Measurements from ENCODE around the gene LGR4.

LGR4 gene

DNA sequence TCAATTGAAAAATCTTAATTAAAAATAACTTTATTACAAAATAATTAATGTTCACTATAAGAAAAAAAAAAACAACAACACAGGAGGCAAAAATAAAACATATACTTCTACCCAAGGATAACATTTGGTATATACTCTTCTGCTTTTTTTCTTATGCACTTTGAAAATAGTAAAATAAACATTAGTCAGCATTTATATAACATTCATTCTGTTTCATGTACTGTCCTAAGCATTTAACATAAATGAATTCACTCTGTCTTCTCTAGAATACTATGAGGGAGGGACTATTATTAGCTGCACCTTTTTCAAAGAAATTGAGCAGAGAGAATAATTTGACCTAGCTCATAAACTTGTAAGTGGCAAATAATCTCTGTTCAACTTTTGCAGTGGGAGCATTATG lies 61.3 kb downstream of the LGR4 start (continued):
- no peak for TF ChIP-seq ZNF768 (tag by site-specific recombination; IDR thresholded peaks at IDR 0.05)
- TF ChIP-seq ZNF280C (tag by site-specific recombination; IDR thresholded peaks at IDR 0.05), result no peak
- no peak for TF ChIP-seq ZNF792 (tag by site-specific recombination; IDR thresholded peaks at IDR 0.05)
- TF ChIP-seq, protein P1, sequence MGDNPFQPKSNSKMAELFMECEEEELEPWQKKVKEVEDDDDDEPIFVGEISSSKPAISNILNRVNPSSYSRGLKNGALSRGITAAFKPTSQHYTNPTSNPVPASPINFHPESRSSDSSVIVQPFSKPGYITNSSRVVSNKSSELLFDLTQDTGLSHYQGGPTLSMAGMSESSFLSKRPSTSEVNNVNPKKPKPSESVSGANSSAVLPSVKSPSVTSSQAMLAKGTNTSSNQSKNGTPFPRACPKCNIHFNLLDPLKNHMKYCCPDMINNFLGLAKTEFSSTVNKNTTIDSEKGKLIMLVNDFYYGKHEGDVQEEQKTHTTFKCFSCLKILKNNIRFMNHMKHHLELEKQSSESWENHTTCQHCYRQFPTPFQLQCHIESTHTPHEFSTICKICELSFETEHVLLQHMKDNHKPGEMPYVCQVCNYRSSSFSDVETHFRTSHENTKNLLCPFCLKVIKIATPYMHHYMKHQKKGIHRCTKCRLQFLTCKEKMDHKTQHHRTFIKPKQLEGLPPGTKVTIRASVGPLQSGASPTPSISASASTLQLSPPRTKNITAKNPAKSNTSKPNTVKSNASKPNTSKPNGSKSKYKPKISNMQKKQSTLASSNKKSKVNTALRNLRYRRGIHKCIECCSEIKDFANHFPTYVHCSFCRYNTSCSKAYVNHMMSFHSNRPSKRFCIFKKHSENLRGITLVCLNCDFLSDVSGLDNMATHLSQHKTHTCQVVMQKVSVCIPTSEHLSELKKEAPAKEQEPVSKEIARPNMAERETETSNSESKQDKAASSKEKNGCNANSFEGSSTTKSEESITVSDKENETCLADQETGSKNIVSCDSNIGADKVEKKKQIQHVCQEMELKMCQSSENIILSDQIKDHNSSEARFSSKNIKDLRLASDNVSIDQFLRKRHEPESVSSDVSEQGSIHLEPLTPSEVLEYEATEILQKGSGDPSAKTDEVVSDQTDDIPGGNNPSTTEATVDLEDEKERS (tag by site-specific recombination; IDR thresholded peaks at IDR 0.05), result no peak
- no peak for TF ChIP-seq ZNF266 (tag by site-specific recombination; IDR thresholded peaks at IDR 0.05; ENCODE audit: low read depth)
- no peak for TF ChIP-seq ZNF544 (tag by site-specific recombination; IDR thresholded peaks at IDR 0.05)

DNA sequence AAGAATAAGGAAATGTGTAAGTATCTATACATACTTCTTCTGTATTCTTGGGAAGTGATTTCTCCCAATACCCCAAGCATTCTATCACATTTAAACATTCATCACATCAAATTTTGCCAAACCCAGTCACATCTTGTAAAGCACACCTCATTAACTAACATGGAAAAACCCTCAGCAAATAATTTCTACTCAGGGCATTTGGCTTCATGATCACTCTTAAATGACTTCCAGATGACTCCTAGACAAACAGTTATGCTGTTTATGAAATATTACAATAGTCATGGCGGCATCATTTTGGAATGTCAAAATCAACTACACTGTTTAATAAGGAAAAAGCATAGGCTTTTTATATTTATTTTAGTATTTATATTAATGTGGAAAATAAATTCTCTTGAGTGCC lies 62.3 kb downstream of the LGR4 start:
- Histone ChIP-seq H3K36me3 (ENCODE audit: control insufficient read depth in 2 of 2, insufficient read depth in 1 of 2, low read length in 2 of 2) (peaks cover 0 to 3% of the 10 kb centered on the region in 2 experiments; a peak in 1 of 3 replicates), H3K4me3 (ENCODE audit: low read depth, low read length) (no peak overlapping the region), H3K27ac (ENCODE audit: extremely low read depth, low read depth, low read length) (no peak overlapping the region), H3K4me1 (ENCODE audit: control insufficient read depth, insufficient read depth, low read length) (peaks cover 1% of the 10 kb centered on the region), H3K9me3 (ENCODE audit: control insufficient read depth, insufficient read depth, low read depth, low read length) (no peaks in the 10 kb centered on the region)
- CTCF ChIA-PET, result interaction anchor here (0.5 kb wide), 1 partner anchor 133 kb away, joined by 3 read pairs; no protein-coding TSS in a partner anchor
- TF ChIP-seq ZNF501 (tag by site-specific recombination; IDR thresholded peaks at IDR 0.05), result no peak
- TF ChIP-seq ZNF211 (tag by site-specific recombination; IDR thresholded peaks at IDR 0.05; ENCODE audit: low read depth), result no peak
- TF ChIP-seq OVOL3 (tag by site-specific recombination; IDR thresholded peaks at IDR 0.05), result no peak
- TF ChIP-seq KLF8 (tag by site-specific recombination; IDR thresholded peaks at IDR 0.05), result no peak
- no peak for TF ChIP-seq ZNF133 (tag by site-specific recombination; IDR thresholded peaks at IDR 0.05)
- TF ChIP-seq ZNF660 (tag by site-specific recombination; IDR thresholded peaks at IDR 0.05), result no peak
- TF ChIP-seq ZNF658 (tag by site-specific recombination; IDR thresholded peaks at IDR 0.05), result no peak
- no peak for TF ChIP-seq ZNF274 (IDR thresholded peaks at IDR 0.05; ENCODE audit: low read length)
- no peak for TF ChIP-seq ZNF274 (tag by site-specific recombination; IDR thresholded peaks at IDR 0.05; ENCODE audit: borderline replicate concordance)
- TF ChIP-seq ZNF354C (tag by site-specific recombination; IDR thresholded peaks at IDR 0.05; ENCODE audit: borderline replicate concordance, low read depth), result no peak
- POLR2A ChIA-PET, result no interaction called here

GRCh38 chr11:27409742-27410141 lies 62.8 kb downstream of the LGR4 start:
- Histone ChIP-seq H3K27ac (ENCODE audit: extremely low read depth, low read depth, low read length) (no peak overlapping the region), H3K4me1 (ENCODE audit: control insufficient read depth, insufficient read depth, low read length) (no peaks in the 10 kb centered on the region), H3K9me3 (ENCODE audit: control insufficient read depth, insufficient read depth, low read depth, low read length) (no peaks in the 10 kb centered on the region), H3K36me3 (ENCODE audit: control insufficient read depth in 2 of 2, insufficient read depth in 1 of 2, low read length in 2 of 2) (peaks cover 0 to 3% of the 10 kb centered on the region in 2 experiments; a peak in 1 of 3 replicates), H3K4me3 (ENCODE audit: low read depth, low read length) (no peak overlapping the region)
- ChIA-PET CTCF (interaction anchor here (0.5 kb wide), 1 partner anchor 133 kb away, joined by 3 read pairs; no protein-coding TSS in a partner anchor), POLR2A (no interaction called here)
- TF ChIP-seq KLF7 (tag by site-specific recombination; IDR thresholded peaks at IDR 0.05; ENCODE audit: borderline replicate concordance) (no peak), SCRT2 (tag by site-specific recombination; IDR thresholded peaks at IDR 0.05) (peak; percentile 72)
